Cardiac septum (tissue), 1 donor: Measurements from ENCODE around the gene NKAIN1. TPM values are rescaled to one million over a fixed set of nuclear protein-coding genes. Genes with fewer than 3 reads are reported as not detected.
"Not testable (repeated sequence)": the region's sequence is repeated elsewhere in the genome, so short reads cannot be mapped to it uniquely, and the experiment has no call there.

Experiments used
- DNase-seq: peaks from one replicate; pipeline ENCODE4 v3.0.0-alpha.2; 2020; ENCODE audit warnings: low spot score
- intact Hi-C: fragments of 100-400 bp; cut with DNase I; formaldehyde crosslinking; loops from one replicate; pipeline ENCODE4 v1.14.0; 2022
- long read RNA-seq: library from polyadenylated mRNA; unstranded; transcript quantifications from one replicate; pipeline ENCODE4 v2.0.0, GENCODE V29; 2021
- total RNA-seq: library from RNA; stranded (reverse); fragmentation: NEBNext Ultra II Directional; extraction: Animal tissue kit (Norgen Biotek cat#: 25700); gene quantifications from one replicate; pipeline ENCODE4 v1.2.1, GENCODE V29; 2021
- donor health status: DM: no; HTN: no; CAD: no.

Gene NKAIN1
- total RNA-seq: 0.11 TPM
- long read RNA-seq, partial matches to known transcripts: 0 of 1 reads
- long read RNA-seq, other reads (novel, unspliced or antisense): 1 of 1 reads

- no peak for DNase-seq
- intact Hi-C loops: no loop called here
These were observed at the start of gene NKAIN1 for GRCh38 chr1:31239653-31240241. NKAIN1 (minus strand) TSS chr1:31239887; CDS start chr1:31239547, 340 bp downstream.

- DNase-seq: no peak
- intact Hi-C loops: no loop called here
These were observed 49.3 kb upstream of the NKAIN1 start for GRCh38 chr1:31289021-31289420.

- intact Hi-C loops, DNase-seq: not testable (repeated sequence)
These were observed 48.1 kb upstream of the NKAIN1 start for GRCh38 chr1:31287791-31288190.

- DNase-seq, intact Hi-C loops: not testable (repeated sequence)
These were observed 42.7 kb upstream of the NKAIN1 start for GRCh38 chr1:31282426-31282825.

GRCh38 chr1:31273619-31274018 is 33.9 kb upstream of the NKAIN1 start:
- intact Hi-C loops: no loop called here
- no peak for DNase-seq

- intact Hi-C loops: no loop called here
- no peak for DNase-seq
These were observed 32.7 kb upstream of the NKAIN1 start for GRCh38 chr1:31272369-31272768.

GRCh38 chr1:31266547-31266946 is 26.9 kb upstream of the NKAIN1 start:
- intact Hi-C loops: no loop called here

GRCh38 chr1:31264790-31265386 is 25.2 kb upstream of the NKAIN1 start:
- no peak for DNase-seq
- intact Hi-C loops: no loop called here

More at GRCh38 chr1:31266547-31266946, 26.9 kb upstream of the NKAIN1 start:
- DNase-seq: no peak

- intact Hi-C loops: no loop called here
- DNase-seq: no peak
These were observed 23.7 kb upstream of the NKAIN1 start for GRCh38 chr1:31263408-31263807.

- intact Hi-C loops, DNase-seq: not testable (repeated sequence)
These were observed 22.7 kb upstream of the NKAIN1 start for GRCh38 chr1:31262393-31262792.

GRCh38 chr1:31261916-31262315 is 22.2 kb upstream of the NKAIN1 start:
- intact Hi-C loops: no loop called here
- no peak for DNase-seq

GRCh38 chr1:31259746-31260145 is 20.1 kb upstream of the NKAIN1 start:
- DNase-seq: no peak
- intact Hi-C loops: no loop called here

- no peak for DNase-seq
- intact Hi-C loops: no loop called here
These were observed 18.9 kb upstream of the NKAIN1 start for GRCh38 chr1:31258581-31258980.

GRCh38 chr1:31257213-31257612 is 17.5 kb upstream of the NKAIN1 start:
- intact Hi-C loops: no loop called here
- no peak for DNase-seq

- intact Hi-C loops: no loop called here
- DNase-seq: no peak
These were observed 10.2 kb upstream of the NKAIN1 start for GRCh38 chr1:31249854-31250253.

GRCh38 chr1:31248276-31248675 is 8.6 kb upstream of the NKAIN1 start:
- intact Hi-C loops: no loop called here
- DNase-seq: no peak

- intact Hi-C loops: no loop called here
- no peak for DNase-seq
These were observed 4.6 kb upstream of the NKAIN1 start for GRCh38 chr1:31244326-31244725.

GRCh38 chr1:31243501-31244286 is 4.0 kb upstream of the NKAIN1 start:
- DNase-seq: no peak
- intact Hi-C loops: no loop called here

GRCh38 chr1:31241321-31241720 is 1.6 kb upstream of the NKAIN1 start:
- no peak for DNase-seq
- intact Hi-C loops: no loop called here

GRCh38 chr1:31238986-31239613 is 587 bp downstream of the NKAIN1 start:
- intact Hi-C loops: no loop called here
- DNase-seq: no peak
